ENCODE data around the gene IL22RA1. TPM values are rescaled to one million over a fixed set of nuclear protein-coding genes. Genes with fewer than 3 reads are reported as not detected.

IL22RA1 gene
- polyA plus RNA-seq, 1 donor from 2014 or later: not detected

- H3K9me3 ChIP-seq (ENCODE audit: low read length): no peaks in the 10 kb centered on the region
- no peak overlapping the region for H3K4me2 ChIP-seq (ENCODE audit: low read length)
- H3K9me2 ChIP-seq (ENCODE audit: insufficient read depth, low read length): no peaks in the 10 kb centered on the region
- TF ChIP-seq CTCF (IDR thresholded peaks at IDR 0.05; ENCODE audit: poor library complexity, severe bottlenecking): no peak
- TF ChIP-seq POLR2AphosphoS5 (IDR thresholded peaks at IDR 0.05): no peak
- TF ChIP-seq TAF1 (IDR thresholded peaks at IDR 0.05; ENCODE audit: low read depth): no peak
- TF ChIP-seq MXI1 (conservative IDR thresholded peaks at IDR 0.05; ENCODE audit: poor library complexity, severe bottlenecking): no peak
- TF ChIP-seq EZH2 (IDR thresholded peaks at IDR 0.05; ENCODE audit: borderline replicate concordance, insufficient read depth, low read length, poor library complexity, severe bottlenecking): no peak
- no peak for TF ChIP-seq RAD21 (conservative IDR thresholded peaks at IDR 0.05)
- TF ChIP-seq REST (IDR thresholded peaks at IDR 0.05; ENCODE audit: borderline replicate concordance): no peak
- no peak for TF ChIP-seq EP300 (conservative IDR thresholded peaks at IDR 0.05; ENCODE audit: poor library complexity, severe bottlenecking)
- TF ChIP-seq SMC3 (conservative IDR thresholded peaks at IDR 0.05; ENCODE audit: poor library complexity): no peak
- no peaks in the 10 kb centered on the region for H3F3A ChIP-seq (ENCODE audit: insufficient read depth, low read length, poor library complexity, severe bottlenecking)
- no peaks in the 10 kb centered on the region for H3K36me3 ChIP-seq (ENCODE audit: insufficient read depth, low read length)
- H3K9ac ChIP-seq (ENCODE audit: low read length): no peak overlapping the region
- H3K4me3 ChIP-seq (ENCODE audit: low read length): no peak overlapping the region
- no peak overlapping the region for H3K27ac ChIP-seq (ENCODE audit: low read length)
- H3K27me3 ChIP-seq (ENCODE audit: insufficient read depth, low read depth, low read length): no peaks in the 10 kb centered on the region
- H3K79me2 ChIP-seq (replicated peaks; ENCODE audit: insufficient read depth, low read length): no peaks in the 10 kb centered on the region
- no peaks in the 10 kb centered on the region for H4K20me1 ChIP-seq (ENCODE audit: insufficient read depth)
- no peak overlapping the region for H2AFZ ChIP-seq (ENCODE audit: low read depth, low read length)
These were observed 67.9 kb downstream of the IL22RA1 start for GRCh38 chr1:24074817-24075589.

- Histone ChIP-seq H3K9me2 (ENCODE audit: insufficient read depth, low read length) (no peaks in the 10 kb centered on the region), H3K9ac (ENCODE audit: low read length) (no peak overlapping the region), H2AFZ (ENCODE audit: low read depth, low read length) (no peak overlapping the region), H3K27ac (ENCODE audit: low read length) (no peak overlapping the region), H3K27me3 (ENCODE audit: insufficient read depth, low read depth, low read length) (no peaks in the 10 kb centered on the region), H3K9me3 (ENCODE audit: low read length) (no peaks in the 10 kb centered on the region), H3K36me3 (ENCODE audit: insufficient read depth, low read length) (no peaks in the 10 kb centered on the region), H3K4me2 (ENCODE audit: low read length) (no peak overlapping the region), H4K20me1 (ENCODE audit: insufficient read depth) (no peaks in the 10 kb centered on the region), H3K4me3 (ENCODE audit: low read length) (no peak overlapping the region), H3F3A (ENCODE audit: insufficient read depth, low read length, poor library complexity, severe bottlenecking) (no peaks in the 10 kb centered on the region), H3K79me2 (replicated peaks; ENCODE audit: insufficient read depth, low read length) (no peaks in the 10 kb centered on the region)
- no peak for TF ChIP-seq MXI1 (conservative IDR thresholded peaks at IDR 0.05; ENCODE audit: poor library complexity, severe bottlenecking)
- no peak for TF ChIP-seq CTCF (IDR thresholded peaks at IDR 0.05; ENCODE audit: poor library complexity, severe bottlenecking)
- TF ChIP-seq POLR2AphosphoS5 (IDR thresholded peaks at IDR 0.05): no peak
- no peak for TF ChIP-seq EP300 (conservative IDR thresholded peaks at IDR 0.05; ENCODE audit: poor library complexity, severe bottlenecking)
- no peak for TF ChIP-seq EZH2 (IDR thresholded peaks at IDR 0.05; ENCODE audit: borderline replicate concordance, insufficient read depth, low read length, poor library complexity, severe bottlenecking)
These were observed 68.7 kb downstream of the IL22RA1 start for GRCh38 chr1:24074196-24074595.
